Lower lobe of right lung (tissue), 2 donors: ENCODE data around the gene GABRA6. TPM values are rescaled to one million over a fixed set of nuclear protein-coding genes. Genes with fewer than 3 reads are reported as not detected.

ENCODE experiments used
- ATAC-seq, 2 donors: fragments of 200-7000 bp; cut with Tn5 transposase; one replicate each; pipeline ENCODE4 v1.9.1; 2020 to 2022; ENCODE audit warnings: mild to moderate bottlenecking in 2 of 2, moderate library complexity in 2 of 2
- DNase-seq: peaks from one replicate; pipeline ENCODE4 v3.0.0-alpha.2; 2020
- H3K27ac ChIP-seq: fragments of 200-600 bp; one replicate; pipeline ENCODE4 v1.8.0; 2022
- H3K27me3 ChIP-seq: fragments of 200-600 bp; one replicate; pipeline ENCODE4 v1.8.0; 2022; ENCODE audit warnings: low read depth
- H3K36me3 ChIP-seq: fragments of 200-600 bp; one replicate; pipeline ENCODE4 v1.8.0; 2022; ENCODE audit warnings: mild to moderate bottlenecking
- H3K4me1 ChIP-seq: fragments of 200-600 bp; one replicate; pipeline ENCODE4 v1.8.0; 2022
- H3K4me3 ChIP-seq: fragments of 200-600 bp; one replicate; pipeline ENCODE4 v1.8.0; 2022; ENCODE audit warnings: mild to moderate bottlenecking
- H3K9me3 ChIP-seq: fragments of 200-600 bp; one replicate; pipeline ENCODE4 v1.8.0; 2022
- intact Hi-C: fragments of 100-400 bp; cut with DNase I; formaldehyde crosslinking; loops from one replicate; pipeline ENCODE4 v1.11.0; 2022
- total RNA-seq: library from RNA; stranded (reverse); fragmentation: NEBNext Ultra II Directional; extraction: Animal tissue kit (Norgen Biotek cat#: 25700); gene quantifications from one replicate; pipeline ENCODE4 v1.2.1, GENCODE V29; 2021
- TF ChIP-seq, protein P1 (sequence below): fragments of 200-600 bp; IDR thresholded peaks from one replicate; pipeline ENCODE4 v1.8.0; 2022; ENCODE audit warnings: antibody characterized with exemption, mild to moderate bottlenecking
- donor health status: DM: no; HTN: yes; CAD: no; lungs with severe emphysema.

GABRA6 gene
- total RNA-seq, 1 donor from 2014 or later, result not detected

DNA sequence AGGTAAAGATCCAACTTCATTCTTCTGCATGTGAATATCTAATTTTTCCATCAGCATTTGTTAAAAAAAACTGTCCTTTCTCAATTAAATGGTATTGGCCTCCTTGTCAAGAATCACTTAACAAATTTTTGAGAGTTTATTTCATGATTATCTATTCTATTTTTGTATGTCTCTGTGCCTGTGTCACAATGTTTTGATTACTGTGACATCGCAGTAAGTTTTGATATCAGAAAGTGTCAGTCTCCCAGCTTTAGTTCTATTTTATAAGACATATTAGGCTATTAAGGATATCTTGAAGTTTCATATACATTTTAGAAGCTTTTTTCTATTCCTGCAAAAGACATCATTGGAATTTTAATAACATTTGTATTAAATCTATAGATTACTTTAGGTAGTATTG is 33.6 kb downstream of the GABRA6 start:
- Histone ChIP-seq H3K27ac (no peak overlapping the region), H3K4me1 (no peaks in the 10 kb centered on the region), H3K9me3 (no peaks in the 10 kb centered on the region), H3K27me3 (no peaks in the 10 kb centered on the region), H3K36me3 (no peaks in the 10 kb centered on the region), H3K4me3 (no peak overlapping the region)
- TF ChIP-seq, protein P1, sequence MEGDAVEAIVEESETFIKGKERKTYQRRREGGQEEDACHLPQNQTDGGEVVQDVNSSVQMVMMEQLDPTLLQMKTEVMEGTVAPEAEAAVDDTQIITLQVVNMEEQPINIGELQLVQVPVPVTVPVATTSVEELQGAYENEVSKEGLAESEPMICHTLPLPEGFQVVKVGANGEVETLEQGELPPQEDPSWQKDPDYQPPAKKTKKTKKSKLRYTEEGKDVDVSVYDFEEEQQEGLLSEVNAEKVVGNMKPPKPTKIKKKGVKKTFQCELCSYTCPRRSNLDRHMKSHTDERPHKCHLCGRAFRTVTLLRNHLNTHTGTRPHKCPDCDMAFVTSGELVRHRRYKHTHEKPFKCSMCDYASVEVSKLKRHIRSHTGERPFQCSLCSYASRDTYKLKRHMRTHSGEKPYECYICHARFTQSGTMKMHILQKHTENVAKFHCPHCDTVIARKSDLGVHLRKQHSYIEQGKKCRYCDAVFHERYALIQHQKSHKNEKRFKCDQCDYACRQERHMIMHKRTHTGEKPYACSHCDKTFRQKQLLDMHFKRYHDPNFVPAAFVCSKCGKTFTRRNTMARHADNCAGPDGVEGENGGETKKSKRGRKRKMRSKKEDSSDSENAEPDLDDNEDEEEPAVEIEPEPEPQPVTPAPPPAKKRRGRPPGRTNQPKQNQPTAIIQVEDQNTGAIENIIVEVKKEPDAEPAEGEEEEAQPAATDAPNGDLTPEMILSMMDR, result no peak
- intact Hi-C loops, result no loop called here
- DNase-seq (no peak), ATAC-seq (no peak)

DNA sequence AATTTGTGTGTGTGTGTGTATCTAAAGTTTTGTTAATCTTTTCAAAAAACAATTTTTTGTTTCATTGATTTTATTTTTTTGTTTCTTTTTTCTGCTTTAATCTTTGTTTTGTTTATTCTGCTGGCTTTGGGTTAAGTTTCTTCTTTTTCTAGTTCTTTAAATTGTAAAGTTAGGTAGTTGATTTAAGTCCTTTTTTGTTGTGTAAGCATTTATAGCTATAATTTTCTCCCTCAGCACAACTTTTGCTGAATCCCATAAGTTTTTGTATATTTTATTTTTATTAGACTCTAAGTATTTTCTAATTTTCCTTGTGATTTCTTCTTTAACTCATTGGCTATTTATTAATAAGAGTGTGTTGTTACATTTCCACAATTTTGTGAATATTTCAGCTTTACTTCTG is 34.9 kb downstream of the GABRA6 start:
- Histone ChIP-seq H3K36me3 (no peaks in the 10 kb centered on the region), H3K27me3 (no peaks in the 10 kb centered on the region), H3K4me3 (no peak overlapping the region), H3K4me1 (no peaks in the 10 kb centered on the region), H3K27ac (no peak overlapping the region), H3K9me3 (no peaks in the 10 kb centered on the region)
- TF ChIP-seq, protein P1, result no peak
- ATAC-seq (no peak), DNase-seq (no peak)
- intact Hi-C loops, result no loop called here

DNA sequence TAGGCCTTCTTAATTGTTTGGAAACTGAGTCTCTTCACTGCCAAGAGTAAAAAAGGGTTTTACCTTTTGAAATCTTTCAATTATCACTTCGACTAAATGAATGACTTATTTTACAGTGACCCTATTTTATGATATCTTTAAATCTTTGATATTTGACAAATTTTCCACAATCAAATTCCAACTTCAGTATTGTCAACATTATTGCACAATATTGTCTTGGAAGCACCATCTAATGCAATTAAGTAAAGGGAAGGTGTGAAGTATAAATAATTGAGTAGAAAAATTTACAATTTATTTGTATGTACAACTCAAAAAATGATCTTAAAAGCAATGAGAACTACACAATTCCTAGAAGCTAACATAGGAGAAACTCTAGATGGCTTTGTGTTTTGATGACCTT is 49.2 kb downstream of the GABRA6 start:
- H3K4me3 ChIP-seq, result no peak overlapping the region
- intact Hi-C loops, result no loop called here
- no peaks in the 10 kb centered on the region for H3K4me1 ChIP-seq
- TF ChIP-seq, protein P1, result no peak
- DNase-seq (no peak), ATAC-seq (no peak)
- no peaks in the 10 kb centered on the region for H3K27me3 ChIP-seq
- H3K36me3 ChIP-seq, result no peaks in the 10 kb centered on the region
- no peaks in the 10 kb centered on the region for H3K9me3 ChIP-seq
- no peak overlapping the region for H3K27ac ChIP-seq

- Histone ChIP-seq H3K4me1 (no peaks in the 10 kb centered on the region), H3K27ac (no peak overlapping the region), H3K36me3 (no peaks in the 10 kb centered on the region), H3K27me3 (no peaks in the 10 kb centered on the region), H3K4me3 (no peak overlapping the region), H3K9me3 (no peaks in the 10 kb centered on the region)
- ATAC-seq (no peak), DNase-seq (no peak)
- TF ChIP-seq, protein P1, result no peak
- intact Hi-C loops, result no loop called here
Observed at GRCh38 chr5:161740433-161740832, 54.9 kb downstream of the GABRA6 start.

- Histone ChIP-seq H3K36me3 (no peaks in the 10 kb centered on the region), H3K27me3 (no peaks in the 10 kb centered on the region), H3K9me3 (no peaks in the 10 kb centered on the region), H3K27ac (no peak overlapping the region), H3K4me1 (no peaks in the 10 kb centered on the region), H3K4me3 (no peak overlapping the region)
- intact Hi-C loops, result no loop called here
- TF ChIP-seq, protein P1, result no peak
- DNase-seq, result no peak
- ATAC-seq, result no peak
Observed at GRCh38 chr5:161744276-161744675, 58.8 kb downstream of the GABRA6 start.

DNA sequence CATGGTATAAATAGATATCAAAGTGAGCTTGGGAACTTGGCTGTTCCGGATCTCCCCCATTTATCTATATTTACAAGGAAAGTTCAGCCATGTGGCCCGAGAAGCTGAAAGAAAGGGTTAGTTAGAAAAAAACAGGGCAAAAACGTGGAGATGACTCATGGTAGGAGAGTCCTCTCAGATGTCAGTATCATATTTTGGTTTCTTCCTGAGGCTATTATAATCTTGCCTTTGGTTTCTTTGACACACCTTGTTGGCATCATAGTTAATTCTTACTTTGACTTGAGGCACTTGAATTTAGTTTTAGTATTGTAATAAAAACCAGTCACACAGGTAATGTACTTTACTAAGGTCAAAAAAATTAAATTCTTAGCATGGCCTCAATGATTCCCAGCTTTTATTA is 59.9 kb downstream of the GABRA6 start:
- no peak for DNase-seq
- intact Hi-C loops, result no loop called here

More for the DNA sequence above, 59.9 kb downstream of the GABRA6 start:
- no peak for ATAC-seq
- Histone ChIP-seq H3K4me3 (no peak overlapping the region), H3K27me3 (no peaks in the 10 kb centered on the region), H3K36me3 (no peaks in the 10 kb centered on the region), H3K27ac (no peak overlapping the region), H3K9me3 (no peaks in the 10 kb centered on the region), H3K4me1 (no peaks in the 10 kb centered on the region)
- TF ChIP-seq, protein P1, result no peak
